Aorta (tissue), 5 donors: ENCODE data around the gene TXN. TPM values are rescaled to one million over a fixed set of nuclear protein-coding genes. Genes with fewer than 3 reads are reported as not detected.

Experiments used
- ATAC-seq: fragments of 200-7000 bp; cut with Tn5 transposase; one replicate; pipeline ENCODE4 v1.9.1; 2022; ENCODE audit warnings: moderate library complexity; ENCODE audit not compliant: low FRiP score
- DNase-seq, 2 donors: peaks; one replicate each; pipeline ENCODE4 v3.0.0-alpha.2; 2020
- H3K27ac ChIP-seq, 2 donors: one replicate each; pipeline ENCODE4 v1.5.1; 2013; ENCODE audit warnings: low read length in 2 of 2, mild to moderate bottlenecking in 2 of 2, moderate library complexity in 2 of 2, control low read depth in 1 of 2, inconsistent platforms in 1 of 2, low read depth in 1 of 2
- H3K27me3 ChIP-seq, 2 donors: one replicate each; pipeline ENCODE4 v1.6.1; 2013; ENCODE audit warnings: control low read depth in 1 of 2, low read length in 1 of 2, mild to moderate bottlenecking in 1 of 2, moderate library complexity in 1 of 2; ENCODE audit not compliant: insufficient read depth in 2 of 2, control insufficient read depth in 1 of 2
- H3K36me3 ChIP-seq, 2 donors: one replicate each; pipeline ENCODE4 v1.6.1; 2013; ENCODE audit warnings: control low read depth in 1 of 2, low read length in 1 of 2, mild to moderate bottlenecking in 1 of 2; ENCODE audit not compliant: insufficient read depth in 2 of 2, control insufficient read depth in 1 of 2
- H3K4me1 ChIP-seq, 2 donors: one replicate each; pipeline ENCODE4 v1.6.1; 2013; ENCODE audit warnings: low read length in 2 of 2, control low read depth in 1 of 2, mild to moderate bottlenecking in 1 of 2, moderate library complexity in 1 of 2; ENCODE audit not compliant: insufficient read depth in 2 of 2, control insufficient read depth in 1 of 2
- H3K4me3 ChIP-seq, 2 donors: one replicate each; pipeline ENCODE4 v1.5.1; 2013; ENCODE audit warnings: low read length in 2 of 2, control low read depth in 1 of 2, mild to moderate bottlenecking in 1 of 2
- H3K9me3 ChIP-seq: one replicate; pipeline ENCODE4 v1.6.1; 2013; ENCODE audit warnings: mild to moderate bottlenecking, low read length; ENCODE audit not compliant: control insufficient read depth
- WGBS, 2 donors: extraction: QIAGEN DNeasy Blood & Tissue Kit; methylation state at CpG; one replicate each; pipeline ENCODE4 v1.1.7; 2013; 5-methylcytosine and 5-hydroxymethylcytosine counted together
- intact Hi-C, 2 donors: fragments of 100-400 bp; cut with DNase I; formaldehyde crosslinking; loops; one replicate each; pipeline versions ENCODE4 v1.14.2 to v1.15.0; 2022
- long read RNA-seq, 2 donors: library from polyadenylated mRNA; unstranded; transcript quantifications; one replicate each; pipeline ENCODE4 v2.0.0, GENCODE V29; 2020 to 2021
- polyA plus RNA-seq, 2 donors: library from polyadenylated mRNA; stranded (reverse); fragments of 200-250 nt; gene quantifications; one replicate each; pipeline ENCODE4 v1.2.3, GENCODE V29; 2013
- total RNA-seq, 2 donors: library from RNA; stranded (reverse); fragmentation: NEBNext Ultra II Directional; extraction: Animal tissue kit (Norgen Biotek cat#: 25700); gene quantifications; one replicate each; pipeline ENCODE4 v1.2.1, GENCODE V29; 2021
- donor health status: healthy with polysubstance abuse.
- donor health status: Bipolar disorder and iron deficiency.
- donor health status: DM: no; HTN: no; CAD: no.
- donor health status: DM: no; HTN: no; CAD: no.
- donor health status: DM: yes; HTN: yes; CAD: no.

Gene TXN
- 100 to 1,000 TPM; 104 to 133 TPM for total RNA-seq
- polyA plus RNA-seq = 100 to 1,000 TPM; 181 to 298 TPM
- long read RNA-seq, donor 1, transcript TXN-202 (5 exons, 869 nt) = major isoform, 32 of 35 reads
- long read RNA-seq, donor 1, partial matches to known transcripts = 2 of 35 reads
- long read RNA-seq, donor 1, other reads (novel, unspliced or antisense) = 1 of 35 reads
- long read RNA-seq, donor 2, transcript TXN-202 (5 exons, 869 nt) = major isoform, 45 of 46 reads
- long read RNA-seq, donor 2, partial matches to known transcripts = 0 of 46 reads
- long read RNA-seq, donor 2, other reads (novel, unspliced or antisense) = 1 of 46 reads

DNA sequence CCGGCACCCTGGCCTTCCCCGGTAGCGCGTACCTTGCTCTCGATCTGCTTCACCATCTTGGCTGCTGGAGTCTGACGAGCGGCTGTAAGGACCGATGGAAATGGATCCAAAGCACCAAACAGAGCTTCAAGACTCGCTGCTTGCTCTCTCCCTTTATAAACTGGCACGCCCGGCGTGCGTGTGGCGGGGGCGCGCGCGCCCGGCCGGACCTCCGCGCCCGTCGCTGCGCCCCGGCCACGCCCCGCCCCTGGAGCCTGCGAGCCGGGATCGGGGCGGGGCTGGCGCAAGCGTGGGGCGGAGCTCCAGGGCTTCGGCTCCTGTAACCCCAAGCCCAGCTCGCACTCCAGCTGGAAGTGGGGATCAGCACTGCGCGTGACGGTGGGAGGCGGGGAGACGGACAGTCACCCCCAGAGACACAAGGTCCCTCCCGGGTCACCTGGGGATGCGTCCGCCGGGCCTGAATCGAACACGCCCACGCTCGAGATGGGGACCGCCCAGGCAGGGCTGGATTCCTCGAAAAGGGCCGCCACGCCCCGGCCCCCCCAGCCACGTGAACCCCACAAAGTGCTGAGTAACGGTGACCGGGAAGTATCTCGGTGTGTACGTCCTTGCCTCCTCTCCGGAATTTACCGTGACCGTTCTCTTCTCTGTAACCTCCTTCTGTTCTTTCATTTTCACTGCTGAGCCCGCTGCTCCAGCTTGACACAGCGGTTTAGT lies at the start of gene TXN:
Gene TXN, minus strand, starts transcription at position 128 of the 717 bp plus-strand sequence. Its CDS starts 72 bp downstream, at position 56.
- H3K27me3 ChIP-seq = no peaks in the 10 kb centered on the region
- H3K4me3 ChIP-seq = peak within 1 kb of the TSS; percentile 51 to 78
- ATAC-seq (peak; percentile 93), DNase-seq (peak; percentile 93 to 97)
- no peaks in the 10 kb centered on the region for H3K9me3 ChIP-seq
- WGBS, 2 donors = 0 to 1% methylated on average over 65 of the region's 65 CpGs
- H3K4me1 ChIP-seq = peaks cover 0 to 3% of the 10 kb centered on the region in 2 donors
- intact Hi-C loops = no loop called here
- H3K27ac ChIP-seq = peak within 1 kb of the TSS in 1 of 2 donors; percentile 88
- no peaks in the 10 kb centered on the region for H3K36me3 ChIP-seq

DNA sequence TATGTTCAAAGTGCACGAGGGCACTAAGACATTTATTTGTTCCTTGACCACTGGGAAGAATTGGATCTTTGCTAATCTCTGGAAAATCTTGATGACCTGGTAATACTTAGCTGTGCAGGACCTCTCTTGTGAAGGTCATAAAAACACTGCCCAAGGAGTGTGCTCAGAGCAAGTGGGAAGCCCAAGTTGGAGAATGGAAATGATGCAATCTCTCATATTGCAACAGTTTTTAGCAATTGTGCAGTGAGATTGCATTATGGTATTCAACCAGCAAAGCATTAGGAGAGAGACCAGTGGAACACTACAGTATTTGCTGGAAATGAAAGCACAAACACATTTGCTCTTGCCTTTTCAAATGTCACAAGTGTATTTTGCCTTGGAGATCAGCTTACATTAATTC lies 46.8 kb upstream of the TXN start:
- H3K4me3 ChIP-seq = no peak overlapping the region
- intact Hi-C loops = no loop called here
- H3K4me1 ChIP-seq = no peaks in the 10 kb centered on the region
- no peaks in the 10 kb centered on the region for H3K36me3 ChIP-seq
- DNase-seq = no peak
- no peak overlapping the region for H3K27ac ChIP-seq
- H3K9me3 ChIP-seq = peaks cover 3% of the 10 kb centered on the region
- peaks cover 0 to 3% of the 10 kb centered on the region in 2 donors for H3K27me3 ChIP-seq
- no peak for ATAC-seq
- whole genome bisulfite sequencing, 2 donors = 76 to 77% methylated on average over 1 of the region's 1 CpG

GRCh38 chr9:110298043-110298605 lies 41.8 kb upstream of the TXN start:
- no peak overlapping the region for H3K4me3 ChIP-seq
- H3K4me1 ChIP-seq = no peaks in the 10 kb centered on the region
- H3K27me3 ChIP-seq = peaks cover 0 to 3% of the 10 kb centered on the region in 2 donors
- 62 to 68% methylated on average over 2 of the region's 2 CpGs for WGBS, 2 donors
- intact Hi-C loops = no loop called here
- no peak for ATAC-seq
- no peaks in the 10 kb centered on the region for H3K36me3 ChIP-seq
- DNase-seq = no peak
- H3K9me3 ChIP-seq = peaks cover 2% of the 10 kb centered on the region
- no peak overlapping the region for H3K27ac ChIP-seq

DNA sequence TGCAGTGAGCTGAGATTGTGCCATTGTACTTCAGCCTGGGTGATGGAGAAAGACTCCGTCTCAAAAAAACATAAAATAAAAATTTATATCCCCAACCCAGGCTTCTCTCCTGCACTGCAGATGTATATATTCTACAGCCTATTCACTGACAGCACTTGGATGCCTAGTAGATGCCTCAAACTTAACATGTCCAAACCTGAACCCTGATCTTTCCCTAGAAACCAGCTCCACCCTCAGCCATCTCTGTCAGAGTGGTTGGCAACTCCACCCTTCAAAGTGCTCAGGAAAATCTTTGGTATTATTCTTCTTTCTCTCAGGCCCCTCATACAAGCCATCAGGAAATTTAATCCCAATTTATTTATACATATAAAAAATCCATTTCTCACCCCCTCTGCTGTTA lies 36.9 kb upstream of the TXN start:
- Histone ChIP-seq H3K27ac (no peak overlapping the region), H3K4me3 (no peak overlapping the region), H3K27me3 (no peaks in the 10 kb centered on the region), H3K4me1 (no peaks in the 10 kb centered on the region), H3K9me3 (no peaks in the 10 kb centered on the region), H3K36me3 (no peaks in the 10 kb centered on the region)
- no peak for ATAC-seq
- intact Hi-C loops = no loop called here
- WGBS, 2 donors = 91 to 96% methylated on average over 1 of the region's 1 CpG
- no peak for DNase-seq

DNA sequence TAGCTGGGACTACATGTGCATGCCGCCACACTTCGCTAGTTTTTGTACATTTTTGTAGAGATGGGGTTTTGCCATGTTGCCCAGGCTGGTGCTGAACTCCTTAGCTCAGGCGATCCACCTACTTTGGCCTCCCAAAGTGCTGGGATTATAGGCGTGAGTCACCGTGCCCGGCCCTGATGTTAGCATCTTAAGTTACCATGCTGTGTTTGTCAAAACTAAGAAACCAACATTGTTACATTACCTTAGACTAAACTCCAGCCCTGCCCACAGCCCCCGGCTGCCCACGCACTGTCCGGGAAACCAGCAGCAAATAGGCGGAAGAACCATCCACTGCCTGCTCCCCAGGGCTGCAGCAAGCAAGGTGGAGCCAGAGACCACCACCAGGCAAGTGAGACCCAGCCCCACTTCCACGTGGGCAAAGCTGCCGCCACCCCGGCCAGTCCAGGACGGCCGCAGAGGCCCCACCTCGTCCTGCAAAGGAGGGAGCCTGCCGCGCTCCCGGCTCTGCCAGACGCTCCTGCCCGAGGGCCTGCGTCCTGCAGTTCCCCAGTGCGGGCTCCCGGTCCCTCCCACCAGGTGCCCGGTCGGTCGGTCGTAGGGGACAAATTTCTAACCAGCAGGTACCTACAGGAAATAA lies 35.7 kb upstream of the TXN start:
- Histone ChIP-seq H3K36me3 (no peaks in the 10 kb centered on the region), H3K4me3 (no peak overlapping the region), H3K27ac (no peak overlapping the region), H3K9me3 (no peaks in the 10 kb centered on the region), H3K27me3 (no peaks in the 10 kb centered on the region), H3K4me1 (no peaks in the 10 kb centered on the region)
- intact Hi-C loops = no loop called here
- ATAC-seq = no peak
- no peak for DNase-seq
- 83 to 84% methylated on average over 28 of the region's 28 CpGs for WGBS, 2 donors

DNA sequence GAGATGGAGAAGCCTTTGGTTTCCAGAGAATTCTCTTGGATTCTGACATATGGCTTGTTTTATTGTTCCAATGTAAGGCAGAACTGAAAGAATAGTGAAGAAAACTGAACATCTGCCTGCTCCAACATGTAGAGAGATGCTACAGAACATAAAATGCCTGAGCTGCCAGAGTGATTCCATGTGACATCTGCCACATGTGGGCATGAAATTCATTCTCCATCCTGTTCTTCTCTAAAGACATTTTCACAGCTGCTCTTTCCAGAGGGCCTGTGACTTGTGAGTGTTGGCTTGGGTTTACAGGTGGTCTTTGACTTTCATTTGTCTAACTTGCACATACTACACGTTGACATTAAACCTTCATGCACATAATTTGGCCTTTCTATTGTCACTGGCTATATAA lies 33.7 kb upstream of the TXN start:
- ATAC-seq = no peak
- intact Hi-C loops = no loop called here
- Histone ChIP-seq H3K36me3 (no peaks in the 10 kb centered on the region), H3K9me3 (no peaks in the 10 kb centered on the region), H3K27ac (no peak overlapping the region), H3K4me3 (no peak overlapping the region), H3K27me3 (no peaks in the 10 kb centered on the region), H3K4me1 (no peaks in the 10 kb centered on the region)
- no peak for DNase-seq
- 67 to 69% methylated on average over 1 of the region's 1 CpG for WGBS, 2 donors

DNA sequence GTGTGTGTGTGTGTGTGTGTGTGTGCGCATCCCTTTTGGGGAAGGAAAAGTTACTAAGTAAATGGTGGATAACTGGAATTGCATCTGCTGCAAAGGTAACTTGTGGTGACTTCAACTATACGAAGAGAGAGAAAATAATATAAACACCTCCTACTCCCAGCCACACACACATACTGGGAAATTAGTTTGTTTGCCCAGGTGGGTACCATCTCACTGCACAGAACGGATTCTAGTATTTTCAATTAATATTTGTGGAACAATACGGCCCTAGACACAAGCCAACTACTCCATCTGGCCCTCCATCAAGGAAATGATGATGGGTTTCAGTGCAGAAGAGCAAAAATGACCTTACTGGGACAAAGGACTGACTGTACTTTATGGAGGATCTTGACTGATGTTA lies 32.2 kb upstream of the TXN start:
- no peaks in the 10 kb centered on the region for H3K36me3 ChIP-seq
- H3K27ac ChIP-seq = no peak overlapping the region
- no peak for ATAC-seq
- no peaks in the 10 kb centered on the region for H3K27me3 ChIP-seq
- intact Hi-C loops = no loop called here
- WGBS, 2 donors = 87 to 91% methylated on average over 4 of the region's 4 CpGs
- no peak for DNase-seq
- H3K4me1 ChIP-seq = no peaks in the 10 kb centered on the region
- H3K4me3 ChIP-seq = no peak overlapping the region
- no peaks in the 10 kb centered on the region for H3K9me3 ChIP-seq

- intact Hi-C loops = no loop called here
- 89 to 94% methylated on average over 6 of the region's 6 CpGs for WGBS, 2 donors
Measured at GRCh38 chr9:110287289-110287680, 31.0 kb upstream of the TXN start.

More at GRCh38 chr9:110287289-110287680, 31.0 kb upstream of the TXN start:
- DNase-seq = no peak
- no peak overlapping the region for H3K4me3 ChIP-seq
- no peaks in the 10 kb centered on the region for H3K4me1 ChIP-seq
- H3K27me3 ChIP-seq = no peaks in the 10 kb centered on the region
- H3K36me3 ChIP-seq = no peaks in the 10 kb centered on the region
- no peak overlapping the region for H3K27ac ChIP-seq
- no peak for ATAC-seq
- no peaks in the 10 kb centered on the region for H3K9me3 ChIP-seq
